ENCODE results near the gene MPV17L2.

- TF ChIP-seq CTCF (conservative IDR thresholded peaks at IDR 0.05; ENCODE audit: low read depth, low read length) (no peak), BHLHE40 (IDR thresholded peaks at IDR 0.05; ENCODE audit: low read depth, low read length) (no peak), CHD1 (IDR thresholded peaks at IDR 0.05; ENCODE audit: low read depth, low read length) (no peak), POLR2A (IDR thresholded peaks at IDR 0.05; ENCODE audit: low read depth, low read length) (no peak), MAFK (IDR thresholded peaks at IDR 0.05; ENCODE audit: low read depth, low read length) (no peak), USF2 (IDR thresholded peaks at IDR 0.05; ENCODE audit: low read depth, low read length) (no peak), NFE2L2 (IDR thresholded peaks at IDR 0.05; ENCODE audit: low read depth, low read length) (no peak), SMC3 (IDR thresholded peaks at IDR 0.05; ENCODE audit: low read depth, low read length) (no peak), RAD21 (IDR thresholded peaks at IDR 0.05; ENCODE audit: low read length) (no peak), ELK1 (IDR thresholded peaks at IDR 0.05; ENCODE audit: borderline replicate concordance, low read depth, low read length) (no peak), MXI1 (IDR thresholded peaks at IDR 0.05; ENCODE audit: borderline replicate concordance, low read depth, low read length) (no peak)
These were observed 27.0 kb upstream of the MPV17L2 start for GRCh38 chr19:18165794-18166544.

All from IMR-90 (cell line).